Suprapubic skin (tissue), 3 donors: ENCODE measurements around the gene POLR3A.

Experiments
- CTCF ChIP-seq, 2 donors: fragments of 200-600 bp in 1 of 2; fragments of 450-650 bp in 1 of 2; sonication (generic) in 1 of 2; IDR thresholded peaks; one replicate each; pipeline ENCODE4 v1.5.1; 2016 to 2019; ENCODE audit warnings: antibody characterized with exemption in 2 of 2, mild to moderate bottlenecking in 1 of 2, moderate library complexity in 1 of 2
- POLR2A ChIP-seq, 2 donors: fragments of 450-650 bp; IDR thresholded peaks; one replicate each; pipeline ENCODE4 v1.6.1; 2017; ENCODE audit warnings: antibody characterized with exemption in 2 of 2, mild to moderate bottlenecking in 2 of 2, moderate library complexity in 2 of 2

- TF ChIP-seq CTCF (IDR thresholded peaks at IDR 0.05): no peak
- no peak for TF ChIP-seq POLR2A (IDR thresholded peaks at IDR 0.05)
Observed at GRCh38 chr10:77973276-77973675, 56.0 kb downstream of the POLR3A start.
